ENCODE data around the gene NDUFS6. TPM values are rescaled to one million over a fixed set of nuclear protein-coding genes. Genes with fewer than 3 reads are reported as not detected.

Gene NDUFS6
- total and polyA plus RNA-seq, 2 of the 8 experiments (the other 6 are each of a cell fraction or from before 2014, with no cell fraction given): 72.7 to 191 TPM

- TF ChIP-seq RAD21 (IDR thresholded peaks at IDR 0.05 in 1 of 2, conservative IDR thresholded peaks at IDR 0.05 in 1 of 2; ENCODE audit: low read depth in 2 of 2, low read length in 2 of 2) (no peak), KDM4A (IDR thresholded peaks at IDR 0.05; ENCODE audit: low read depth, low read length, severe bottlenecking) (no peak), CREB1 (IDR thresholded peaks at IDR 0.05) (no peak)
- TF ChIP-seq, protein P1, sequence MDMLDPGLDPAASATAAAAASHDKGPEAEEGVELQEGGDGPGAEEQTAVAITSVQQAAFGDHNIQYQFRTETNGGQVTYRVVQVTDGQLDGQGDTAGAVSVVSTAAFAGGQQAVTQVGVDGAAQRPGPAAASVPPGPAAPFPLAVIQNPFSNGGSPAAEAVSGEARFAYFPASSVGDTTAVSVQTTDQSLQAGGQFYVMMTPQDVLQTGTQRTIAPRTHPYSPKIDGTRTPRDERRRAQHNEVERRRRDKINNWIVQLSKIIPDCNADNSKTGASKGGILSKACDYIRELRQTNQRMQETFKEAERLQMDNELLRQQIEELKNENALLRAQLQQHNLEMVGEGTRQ (IDR thresholded peaks at IDR 0.05; ENCODE audit: low read length): no peak
Observed at GRCh38 chr5:1768283-1769000, 32.8 kb upstream of the NDUFS6 start (continued).
